GM18909 (cell line): Measurements from ENCODE around the gene FGD5.

Experiments used
- ATAC-seq: cut with Tn5 transposase; IDR thresholded peaks from one replicate; pipeline ENCODE4 v1.9.1; 2021; ENCODE audit warnings: mild to moderate bottlenecking; ENCODE audit not compliant: unreplicated experiment, poor library complexity

The FGD5 gene

DNA sequence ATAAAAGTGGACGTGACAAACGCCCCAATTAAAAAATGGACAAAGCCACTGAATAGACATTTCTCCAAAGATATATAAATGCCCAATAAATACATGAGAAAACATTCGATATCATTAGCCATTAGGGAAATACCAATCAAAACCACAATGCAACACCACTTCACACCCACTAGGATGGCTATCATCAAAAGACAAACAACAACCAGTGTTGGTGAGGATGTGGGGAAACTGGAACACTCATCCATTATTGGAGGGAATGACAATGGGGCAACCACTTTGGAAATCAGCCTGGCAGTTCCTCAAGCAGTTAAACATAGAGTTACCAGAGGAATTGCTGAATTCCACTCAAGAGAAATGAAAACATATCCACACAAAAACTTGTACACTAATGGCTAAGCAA, 32.4 kb upstream of the FGD5 start:
- no peak for ATAC-seq

GRCh38 chr3:14787630-14788029, 31.1 kb upstream of the FGD5 start:
- no peak for ATAC-seq

GRCh38 chr3:14788644-14789043, 30.1 kb upstream of the FGD5 start:
- no peak for ATAC-seq

DNA sequence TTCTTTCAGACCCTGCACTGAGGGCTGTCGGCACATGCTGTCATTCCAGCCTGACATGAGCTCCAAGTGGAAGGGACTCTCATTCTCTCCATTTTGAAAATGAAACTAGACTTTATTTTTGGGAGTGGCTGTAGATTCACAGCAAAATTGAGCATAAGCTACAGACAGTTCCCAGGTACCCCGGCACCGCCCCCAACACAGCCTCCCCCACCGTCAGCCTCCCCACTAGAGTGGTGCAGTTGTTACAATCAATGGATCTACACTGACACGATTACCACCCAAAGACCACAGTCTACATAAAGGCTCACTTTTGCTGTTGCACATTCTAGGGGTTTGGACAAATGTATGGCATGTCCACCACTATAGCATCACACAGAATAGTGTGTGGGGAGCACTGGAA, 29.5 kb upstream of the FGD5 start:
- no peak for ATAC-seq

DNA sequence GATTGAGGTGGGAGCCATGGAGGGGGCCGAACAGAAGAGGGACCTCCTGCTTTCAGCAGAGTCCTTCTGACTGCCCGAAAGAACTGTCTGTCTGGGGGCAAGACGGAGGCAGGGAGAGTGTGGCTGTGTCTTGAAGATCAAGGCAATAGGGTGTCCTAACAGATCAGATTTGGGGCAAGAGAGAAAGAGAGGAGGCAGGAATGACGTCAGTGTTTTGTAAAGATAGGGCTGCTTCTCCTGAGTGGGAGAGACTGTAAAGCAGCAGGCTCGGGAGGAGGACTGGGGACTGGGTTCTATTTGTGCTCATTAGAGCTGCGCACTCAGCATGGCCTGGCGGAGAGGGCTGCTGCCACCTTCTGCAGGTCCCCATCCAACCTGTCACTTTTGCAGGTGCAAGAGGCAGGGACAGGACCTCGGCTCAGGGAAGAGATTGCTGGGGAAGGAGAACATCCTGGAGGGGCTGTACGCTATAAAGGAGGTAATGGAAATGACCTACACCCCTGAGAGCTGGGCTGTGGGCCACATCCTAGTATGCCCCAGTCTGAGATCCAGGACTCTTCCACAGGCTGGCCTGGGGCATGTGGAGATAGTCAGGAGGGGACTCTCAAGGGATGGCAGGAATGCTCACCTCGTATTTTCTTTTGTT, 29.0 kb upstream of the FGD5 start:
- ATAC-seq, result no peak

- no peak for ATAC-seq
Measured at GRCh38 chr3:14791343-14791945, 27.3 kb upstream of the FGD5 start.

- no peak for ATAC-seq
Measured at GRCh38 chr3:14792691-14793121, 26.1 kb upstream of the FGD5 start.

DNA sequence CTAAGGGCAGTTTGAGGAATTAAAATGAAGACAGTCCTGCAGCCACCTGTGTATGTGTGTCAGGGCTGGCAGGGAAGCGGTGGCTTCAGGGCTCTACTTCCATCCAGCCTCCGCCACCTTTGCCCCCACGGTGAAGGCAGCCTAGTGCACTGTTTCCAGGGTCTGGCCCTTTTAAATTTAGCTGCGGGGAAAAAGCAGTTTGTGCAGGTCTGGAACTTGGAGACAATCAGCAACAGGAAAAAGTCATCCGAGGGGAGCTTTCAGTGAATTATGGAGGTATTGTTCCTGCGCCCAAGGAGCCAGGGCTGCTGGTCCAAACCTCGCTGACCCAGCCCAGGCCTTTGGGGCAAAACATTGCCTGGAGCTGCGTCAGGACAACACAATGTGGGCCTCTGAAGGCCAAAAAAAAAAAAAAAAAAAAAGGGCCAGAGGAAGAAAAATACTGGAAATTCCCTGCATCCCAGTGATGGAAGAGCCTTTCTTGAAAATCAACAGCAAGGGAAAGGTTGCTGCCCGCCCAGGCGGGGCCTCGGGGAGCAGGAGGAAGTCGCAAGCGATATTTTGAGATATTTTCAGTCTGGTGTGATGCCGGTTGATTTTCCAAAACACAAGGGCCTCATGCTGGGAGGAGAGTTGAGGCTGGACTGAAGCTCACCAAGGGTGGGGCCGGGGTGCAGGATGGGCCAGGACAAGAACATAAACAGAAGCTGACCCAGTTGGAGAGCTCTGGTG, 25.5 kb upstream of the FGD5 start:
- no peak for ATAC-seq

DNA sequence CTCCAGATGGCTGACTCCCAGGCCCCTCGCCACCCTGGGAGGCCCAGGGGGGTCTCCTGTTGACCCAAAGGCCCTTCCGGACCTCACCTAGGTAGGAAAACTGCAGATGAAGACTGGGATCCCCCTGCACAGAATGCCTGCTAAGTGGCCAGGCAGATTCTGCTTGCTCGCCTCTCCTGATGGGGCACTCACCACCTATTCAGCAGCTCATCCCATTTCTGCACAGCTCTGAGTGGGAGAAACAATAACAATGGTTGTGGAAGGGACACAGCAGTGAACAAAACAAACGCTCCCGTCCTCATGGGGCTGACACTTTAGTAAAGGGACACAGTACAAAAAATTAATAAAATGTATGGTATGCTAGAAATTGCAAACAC, 24.9 kb upstream of the FGD5 start:
- no peak for ATAC-seq

DNA sequence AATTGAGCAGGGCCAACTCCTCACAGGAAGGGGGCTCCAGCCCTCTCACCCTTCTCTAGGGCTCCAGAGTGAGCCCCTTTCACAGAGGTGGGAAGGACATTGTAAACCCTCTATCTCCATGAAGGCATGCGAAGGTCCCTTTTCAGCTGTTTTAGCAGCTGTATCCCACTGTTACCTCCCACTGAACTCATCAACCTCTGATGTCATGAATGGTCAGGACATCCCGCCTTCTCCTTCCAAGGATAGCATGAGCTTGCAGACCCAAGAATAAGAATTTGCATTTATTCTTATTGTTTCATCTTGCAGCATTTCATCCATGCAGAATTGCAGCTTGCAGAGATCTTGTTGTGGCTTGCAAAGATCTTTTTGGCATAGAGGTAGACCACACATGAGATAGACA, 24.3 kb upstream of the FGD5 start:
- ATAC-seq, result no peak

- ATAC-seq, result no peak
Measured at GRCh38 chr3:14795996-14796395, 22.8 kb upstream of the FGD5 start.

DNA sequence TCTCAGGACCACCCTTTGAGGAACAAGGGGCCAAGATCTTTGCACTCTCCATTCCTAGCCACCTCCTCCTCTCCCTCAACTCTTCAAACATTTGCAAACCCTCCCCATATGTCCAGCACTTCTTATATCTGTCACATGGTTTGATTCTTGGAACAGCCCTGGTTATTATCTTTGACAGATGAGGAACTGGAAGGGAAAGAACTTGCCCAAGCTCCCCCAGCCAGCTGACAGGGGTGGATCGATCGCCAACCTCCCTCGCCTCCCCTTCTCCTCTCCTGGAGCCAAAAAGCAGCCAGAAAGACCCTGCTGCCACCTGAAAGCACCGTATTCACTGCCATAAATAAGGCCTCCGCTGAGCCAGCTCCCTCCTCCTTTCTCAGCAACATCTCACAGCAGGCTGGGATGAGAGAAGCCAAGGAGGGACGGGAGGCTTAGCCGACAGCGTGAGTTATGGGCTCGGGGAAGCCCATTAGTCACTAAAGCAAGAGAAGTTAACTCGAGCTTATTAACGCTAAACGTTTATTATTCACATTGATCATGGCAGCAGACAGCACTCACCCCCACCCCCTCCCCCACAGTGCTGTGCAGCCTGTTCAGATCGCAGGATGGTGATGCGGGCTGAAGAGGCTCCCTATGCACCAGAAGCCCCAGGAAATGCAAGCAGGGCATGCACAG, 22.2 kb upstream of the FGD5 start:
- no peak for ATAC-seq

DNA sequence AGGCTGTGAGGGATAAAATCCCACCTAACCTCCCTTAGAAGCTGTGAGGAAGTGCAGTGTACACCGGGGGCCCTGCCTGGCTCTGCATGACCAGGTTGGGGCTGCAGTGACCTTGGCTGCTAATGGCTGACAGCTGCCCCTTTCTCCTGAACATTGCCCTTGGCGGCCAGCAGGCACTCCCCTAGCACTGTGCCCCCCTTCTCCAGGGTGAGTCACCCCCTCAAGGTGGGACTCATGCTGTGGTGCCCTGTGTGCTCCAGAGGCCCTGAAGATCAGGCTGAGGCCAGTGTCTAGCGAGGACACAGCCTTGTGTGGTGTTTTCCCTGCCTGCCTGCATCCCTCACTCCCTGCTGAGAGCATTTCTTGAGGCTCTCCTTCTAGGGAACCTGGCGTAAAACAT, 21.0 kb upstream of the FGD5 start:
- ATAC-seq, result no peak

DNA sequence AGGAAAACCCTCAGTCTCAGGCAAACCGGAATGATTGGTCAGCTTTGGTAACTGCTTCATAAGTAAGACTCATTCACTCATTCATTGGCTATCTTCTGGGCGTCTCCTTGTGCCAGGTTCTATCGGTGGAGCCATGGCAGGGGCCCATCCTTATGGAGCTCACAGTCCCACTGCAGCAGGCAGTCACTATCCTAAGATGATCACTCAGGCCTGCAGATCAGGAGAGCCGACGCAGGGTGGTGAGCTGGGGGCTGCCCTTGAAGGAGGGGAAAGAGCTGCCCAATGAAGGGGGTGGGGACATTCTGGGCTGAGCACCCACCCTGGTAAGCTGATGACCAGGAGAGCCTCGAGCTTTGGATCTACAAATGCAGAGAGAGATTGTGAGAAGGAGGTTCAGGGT, 20.5 kb upstream of the FGD5 start:
- ATAC-seq, result no peak

GRCh38 chr3:14799146-14799545, 19.6 kb upstream of the FGD5 start:
- no peak for ATAC-seq

GRCh38 chr3:14801031-14801430, 17.7 kb upstream of the FGD5 start:
- no peak for ATAC-seq

- no peak for ATAC-seq
Measured at GRCh38 chr3:14801668-14802380, 16.9 kb upstream of the FGD5 start.

DNA sequence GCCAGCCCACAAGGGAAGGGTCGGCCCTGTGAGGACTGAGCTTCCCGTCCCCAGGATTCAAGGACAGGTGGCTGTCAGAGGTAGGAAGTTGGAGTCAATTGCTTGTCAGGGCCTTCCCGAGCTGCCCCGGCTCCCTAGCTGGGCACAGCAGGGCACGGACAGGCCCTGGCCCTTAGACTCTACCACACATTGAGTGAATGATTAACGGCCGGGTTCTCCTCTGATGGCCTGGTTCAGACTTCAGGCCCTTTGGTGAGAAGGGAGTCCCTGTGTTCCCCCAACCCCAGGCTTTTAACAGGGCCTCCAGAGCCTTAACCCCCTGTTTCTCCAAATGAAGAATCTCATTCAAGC, 16.4 kb upstream of the FGD5 start:
- ATAC-seq, result no peak

- no peak for ATAC-seq
Measured at GRCh38 chr3:14803101-14803980, 15.4 kb upstream of the FGD5 start.
